HepG2 (cell line): ENCODE measurements around the gene TDRD3. TPM values are rescaled to one million over a fixed set of nuclear protein-coding genes. Genes with fewer than 3 reads are reported as not detected.
A peak's percentile ranks its signal among the peaks of the same experiment; 100 is the strongest.

ENCODE experiments used
- ATAC-seq: fragments of 200-7000 bp; cut with Tn5 transposase; 3 replicates; pipeline ENCODE4 v1.9.1; 2020; ENCODE audit warnings: mild to moderate bottlenecking, moderate library complexity
- BruUV-seq: library from RNA; stranded (reverse); fragments of 400-500 nt; replicated peaks from 2 replicates; lab custom pipeline; 2021; lab: Mats Ljungman, UMichigan
- CTCF ChIA-PET: fragments of 300-600 bp; formaldehyde crosslinking; extraction: SDS; loops from one replicate; lab custom pipeline; 2021; ENCODE audit warnings: low total read pairs, inconsistent platforms, low intra/inter-chr PET ratio; lab: Yijun Ruan, JAX
- POLR2A ChIA-PET: fragments of 350-600 bp; sonication (Branson Sonifier 250); formaldehyde crosslinking; loops from one replicate; lab custom pipeline; 2020; ENCODE audit warnings: antibody characterized with exemption, inconsistent platforms; lab: Yijun Ruan, JAX
- DNase-seq: peaks from one replicate; pipeline ENCODE4 v3.0.0-alpha.2; 2015; ENCODE audit warnings: low spot score
- FAIRE-seq: peaks from 3 replicates; lab custom pipeline; 2011; peaks lifted over from hg19 to GRCh38; lab: Jason Lieb, UNC
- H2AFZ ChIP-seq: one replicate; pipeline ENCODE4 v1.6.1; 2011; ENCODE audit warnings: low read length, inconsistent platforms
- H3K27ac ChIP-seq: fragments of 300-600 bp; 3 replicates; pipeline ENCODE4 v1.8.0; 2011; ENCODE audit warnings: mixed run types, mild to moderate bottlenecking, mixed read lengths, low read length, inconsistent platforms; ENCODE audit not compliant: insufficient read depth; ENCODE audit errors: extremely low read length
- H3K27me3 ChIP-seq, 2 experiments: fragments of 200-600 bp in 1 of 2; 2 replicates in 1 of 2; 3 replicates in 1 of 2; pipeline versions ENCODE4 v1.6.0 to v1.8.0; 2011; ENCODE audit warnings: low read length in 2 of 2, mild to moderate bottlenecking in 2 of 2, moderate library complexity in 2 of 2, inconsistent platforms in 1 of 2; ENCODE audit not compliant: insufficient read depth in 2 of 2, control insufficient read depth in 1 of 2
- H3K36me3 ChIP-seq, 2 experiments: fragments of 200-600 bp in 1 of 2; replicated peaks in 1 of 2; 2 replicates in 1 of 2; 3 replicates in 1 of 2; pipeline versions ENCODE4 v1.5.1 to v1.8.0; 2011; ENCODE audit warnings: low read length in 2 of 2, inconsistent platforms in 1 of 2; ENCODE audit not compliant: insufficient read depth in 2 of 2, control insufficient read depth in 1 of 2
- H3K4me1 ChIP-seq: 2 replicates; pipeline ENCODE4 v1.5.1; 2012; ENCODE audit warnings: low read length, inconsistent platforms; ENCODE audit not compliant: insufficient read depth
- H3K4me2 ChIP-seq: 2 replicates; pipeline ENCODE4 v1.6.0; 2011; ENCODE audit warnings: low read depth, low read length, inconsistent platforms
- H3K4me3 ChIP-seq, 3 experiments: fragments of 200-600 bp in 1 of 3; sonication (generic), shearing (Covaris generic) in 1 of 3; replicated peaks in 1 of 3; 2 replicates each; pipeline ENCODE4 v1.5.1; 2011 to 2016; ENCODE audit warnings: low read length in 3 of 3, inconsistent platforms in 2 of 3, low read depth in 2 of 3, mild to moderate bottlenecking in 2 of 3, control low read depth in 1 of 3, mixed read lengths in 1 of 3; ENCODE audit not compliant: insufficient read depth in 1 of 3
- H3K79me2 ChIP-seq: one replicate; pipeline ENCODE4 v1.6.1; 2011; ENCODE audit warnings: low read length, inconsistent platforms; ENCODE audit not compliant: insufficient read depth
- H3K9ac ChIP-seq: 2 replicates; pipeline ENCODE4 v1.6.0; 2011; ENCODE audit warnings: mild to moderate bottlenecking, low read depth, low read length, inconsistent platforms; ENCODE audit not compliant: insufficient read depth
- H3K9me3 ChIP-seq: 2 replicates; pipeline ENCODE4 v1.5.1; 2012; ENCODE audit warnings: mild to moderate bottlenecking, low read length
- H4K20me1 ChIP-seq: 2 replicates; pipeline ENCODE4 v1.6.0; 2011; ENCODE audit warnings: inconsistent platforms, mild to moderate bottlenecking, low read length, moderate library complexity; ENCODE audit not compliant: insufficient read depth
- ATF4 ChIP-seq, 2 experiments: fragments of 450-650 bp in 1 of 2; sonication (generic) in 1 of 2; formaldehyde crosslinking; IDR thresholded peaks; 2 replicates each; pipeline versions ENCODE4 v1.5.0 to v1.8.0; 2020 to 2022; ENCODE audit warnings: mild to moderate bottlenecking in 1 of 2, missing genetic modification reagents in 1 of 2
- BATF2 ChIP-seq: sonication (generic); formaldehyde crosslinking; IDR thresholded peaks from 2 replicates; pipeline ENCODE4 v1.8.0; 2022; ENCODE audit warnings: mild to moderate bottlenecking, missing genetic modification reagents, moderate library complexity
- CCAR2 ChIP-seq: fragments of 200-400 bp; formaldehyde crosslinking; optimal IDR thresholded peaks from 2 replicates; pipeline ENCODE3; 2018; ENCODE audit warnings: low read depth, mild to moderate bottlenecking, low read length, moderate library complexity
- CEBPB ChIP-seq: IDR thresholded peaks from 2 replicates; pipeline ENCODE4 v1.6.1; 2011; ENCODE audit warnings: low read depth, low read length, improper control_type of control experiment, borderline replicate concordance
- CSRNP2 ChIP-seq: sonication (generic); formaldehyde crosslinking; conservative IDR thresholded peaks from 2 replicates; pipeline ENCODE4 v1.8.0; 2022; ENCODE audit warnings: low read depth, missing genetic modification reagents
- DMAP1 ChIP-seq: IDR thresholded peaks from 2 replicates; pipeline ENCODE4 v1.6.1; 2016
- FOXM1 ChIP-seq: sonication (generic); formaldehyde crosslinking; IDR thresholded peaks from 2 replicates; pipeline ENCODE4 v1.5.0; 2020; ENCODE audit warnings: missing genetic modification reagents
- HMGA1 ChIP-seq: sonication (generic); formaldehyde crosslinking; conservative IDR thresholded peaks from 2 replicates; pipeline ENCODE4 v1.4.0; 2020; ENCODE audit warnings: missing genetic modification reagents
- KDM2A ChIP-seq: sonication (generic); formaldehyde crosslinking; IDR thresholded peaks from 2 replicates; pipeline ENCODE4 v1.4.0; 2020; ENCODE audit warnings: low read depth, missing genetic modification reagents, borderline replicate concordance
- POLR2AphosphoS5 ChIP-seq: IDR thresholded peaks from 2 replicates; pipeline ENCODE4 v1.6.1; 2012; ENCODE audit warnings: low read depth, low read length
- PRPF4 ChIP-seq: fragments of 200-400 bp; formaldehyde crosslinking; IDR thresholded peaks from 2 replicates; pipeline ENCODE4 v1.6.1; 2016; ENCODE audit warnings: low read length, low read depth; ENCODE audit not compliant: poor library complexity, severe bottlenecking
- RCOR2 ChIP-seq: IDR thresholded peaks from 2 replicates; pipeline ENCODE4 v1.6.1; 2016; ENCODE audit warnings: missing biosample characterization, missing genetic modification reagents
- SNRNP70 ChIP-seq: fragments of 200-400 bp; formaldehyde crosslinking; IDR thresholded peaks from 2 replicates; pipeline ENCODE4 v1.6.1; 2017; ENCODE audit warnings: mild to moderate bottlenecking, low read depth, low read length, moderate library complexity
- SP4 ChIP-seq: sonication (generic); formaldehyde crosslinking; IDR thresholded peaks from 2 replicates; pipeline ENCODE4 v1.8.1; 2023; ENCODE audit warnings: mild to moderate bottlenecking, missing genetic modification reagents
- TOE1 ChIP-seq: sonication (generic); formaldehyde crosslinking; IDR thresholded peaks from 2 replicates; pipeline ENCODE4 v1.4.0; 2020; ENCODE audit warnings: mild to moderate bottlenecking, missing genetic modification reagents
- ZNF136 ChIP-seq: sonication (generic); formaldehyde crosslinking; IDR thresholded peaks from 2 replicates; pipeline ENCODE4 v1.8.1; 2022; ENCODE audit warnings: low read depth, mild to moderate bottlenecking, moderate library complexity, missing genetic modification reagents
- ZNF17 ChIP-seq: sonication (generic); formaldehyde crosslinking; IDR thresholded peaks from 2 replicates; pipeline ENCODE4 v1.5.0; 2020; ENCODE audit warnings: mild to moderate bottlenecking, missing genetic modification reagents
- ZNF180 ChIP-seq: sonication (generic); formaldehyde crosslinking; IDR thresholded peaks from 2 replicates; pipeline ENCODE4 v1.4.0; 2020; ENCODE audit warnings: low read depth, missing genetic modification reagents, borderline replicate concordance
- ZNF205 ChIP-seq: IDR thresholded peaks from 2 replicates; pipeline ENCODE4 v1.6.1; 2018; ENCODE audit warnings: missing biosample characterization, missing genetic modification reagents
- ZNF605 ChIP-seq: sonication (generic); formaldehyde crosslinking; IDR thresholded peaks from 2 replicates; pipeline ENCODE4 v1.8.0; 2022; ENCODE audit warnings: mild to moderate bottlenecking, missing genetic modification reagents
- ZNF7 ChIP-seq: IDR thresholded peaks from 2 replicates; pipeline ENCODE4 v1.6.1; 2016; ENCODE audit warnings: missing biosample characterization, missing genetic modification reagents
- ZNF83 ChIP-seq: sonication (generic); formaldehyde crosslinking; IDR thresholded peaks from 2 replicates; pipeline ENCODE4 v1.4.0; 2020; ENCODE audit warnings: missing genetic modification reagents, mild to moderate bottlenecking, borderline replicate concordance
- in situ Hi-C: cut with HindIII; loops from 2 replicates; pipeline ENCODE4 v1.10.0; 2017; ENCODE audit warnings: low pct_unique_long_range_greater_than_20kb; ENCODE audit not compliant: extremely low pct_ligation_motif_present
- intact Hi-C: fragments of 100-400 bp; cut with micrococcal nuclease; formaldehyde crosslinking; loops from one replicate; pipeline ENCODE4 v1.10.0; 2022; ENCODE audit not compliant: unreplicated experiment
- polyA plus RNA-seq, 8 experiments: library from polyadenylated mRNA; depleted of rRNA in 3 of 8; stranded (reverse) in 7 of 8; unstranded in 1 of 8; fragments of >200 nt; fragmentation: Illumina TruSeq in 4 of 8; extraction: Trizol in 4 of 8; gene quantifications; 2 replicates each; pipeline versions ENCODE4 v1.2.1 to v1.2.3, GENCODE V29; 2011 to 2016; ENCODE audit warnings: low read depth in 4 of 8, missing spikeins in 1 of 8, mixed read lengths in 1 of 8; ENCODE audit not compliant: insufficient read depth in 1 of 8
- total RNA-seq, 5 experiments: library from RNA; depleted of rRNA; stranded (reverse); fragments of >200 nt; fragmentation: Illumina TruSeq; extraction: Trizol; gene quantifications; 2 replicates each; pipeline ENCODE4 v1.2.3, GENCODE V29; 2016; ENCODE audit warnings: low read depth in 1 of 5

The TDRD3 gene
- total and polyA plus RNA-seq, 2 of the 13 experiments (the other 11 are each of a cell fraction or from before 2014, with no cell fraction given): 4.7 to 11.8 TPM

- TF ChIP-seq FOXM1 (CRISPR knock-in tag) (no peak), HMGA1 (CRISPR knock-in tag) (no peak), POLR2AphosphoS5 (no peak), ZNF180 (CRISPR knock-in tag) (no peak), BATF2 (CRISPR knock-in tag) (no peak), ATF4 (CRISPR knock-in tag; IDR thresholded peaks at IDR 0.05) (no peak), SNRNP70 (no peak), ZNF205 (no peak), ZNF83 (CRISPR knock-in tag) (no peak), KDM2A (CRISPR knock-in tag) (no peak)
Observed at GRCh38 chr13:60562096-60562780, 165.2 kb downstream of the TDRD3 start (continued).

- CTCF ChIA-PET: no interaction called here
Observed at GRCh38 chr13:60571571-60571970, 174.6 kb downstream of the TDRD3 start.

More at GRCh38 chr13:60571571-60571970, 174.6 kb downstream of the TDRD3 start:
- H4K20me1 ChIP-seq: no peaks in the 10 kb centered on the region
- peak overlapping the region; percentile 19 for H3K27ac ChIP-seq
- intact Hi-C loops (no loop called here), in situ Hi-C loops (no loop called here)
- ATAC-seq (no peak), DNase-seq (no peak), FAIRE-seq (no peak)
- no peak overlapping the region for H3K9ac ChIP-seq
- no peak overlapping the region for H2AFZ ChIP-seq
- TF ChIP-seq ZNF7: no peak
- no peak for TF ChIP-seq CCAR2
- no peak for TF ChIP-seq DMAP1 (CRISPR knock-in tag)
- TF ChIP-seq CEBPB: no peak
- no peak for TF ChIP-seq ZNF17 (CRISPR knock-in tag)
- TF ChIP-seq TOE1 (CRISPR knock-in tag): no peak
- TF ChIP-seq RCOR2 (CRISPR knock-in tag): no peak
- TF ChIP-seq ZNF136 (CRISPR knock-in tag): no peak
- no peak for TF ChIP-seq ZNF605 (CRISPR knock-in tag)
- TF ChIP-seq CSRNP2 (CRISPR knock-in tag): no peak
- TF ChIP-seq PRPF4: no peak
- no peak for TF ChIP-seq SP4 (CRISPR knock-in tag)
- H3K36me3 ChIP-seq: no peaks in the 10 kb centered on the region
- H3K27me3 ChIP-seq: no peaks in the 10 kb centered on the region
- no peaks in the 10 kb centered on the region for H3K79me2 ChIP-seq
- no peaks in the 10 kb centered on the region for H3K9me3 ChIP-seq
- BruUV-seq: no TSS peak
- POLR2A ChIA-PET: no interaction called here
- H3K4me1 ChIP-seq: peaks cover 17% of the 10 kb centered on the region
- H3K4me2 ChIP-seq: no peak overlapping the region
- no peak overlapping the region for H3K4me3 ChIP-seq
